HEK293 (cell line): ENCODE results near the gene ITGB6.

Experiments
- CTCF ChIA-PET: fragments of 350-600 bp; formaldehyde crosslinking; extraction: SDS; loops from one replicate; lab custom pipeline; 2021; ENCODE audit warnings: antibody characterized with exemption; lab: Yijun Ruan, JAX
- POLR2A ChIA-PET: fragments of 300-600 bp; formaldehyde crosslinking; extraction: SDS; loops from one replicate; lab custom pipeline; 2020; ENCODE audit warnings: antibody characterized with exemption, inconsistent platforms; lab: Yijun Ruan, JAX
- H3K27ac ChIP-seq: fragments of 200-500 bp; sonication (Bioruptor generic); 2 replicates; pipeline ENCODE4 v1.5.1; 2014; ENCODE audit warnings: low read depth, low read length, control low read depth, inconsistent platforms; ENCODE audit errors: extremely low read depth
- H3K36me3 ChIP-seq, 2 experiments: fragments of 200-500 bp in 1 of 2; sonication (Bioruptor generic) in 1 of 2; 1 replicate in 1 of 2; 2 replicates in 1 of 2; pipeline ENCODE4 v1.5.1; 2014 to 2017; ENCODE audit warnings: inconsistent platforms in 2 of 2, low read length in 2 of 2; ENCODE audit not compliant: control insufficient read depth in 2 of 2, insufficient read depth in 1 of 2
- H3K4me1 ChIP-seq: fragments of 200-500 bp; sonication (Bioruptor generic); 2 replicates; pipeline ENCODE4 v1.5.1; 2014; ENCODE audit warnings: mild to moderate bottlenecking, low read length, inconsistent platforms; ENCODE audit not compliant: control insufficient read depth, insufficient read depth
- H3K4me3 ChIP-seq: 2 replicates; pipeline ENCODE4 v1.5.1; 2011; ENCODE audit warnings: low read depth, mild to moderate bottlenecking, control low read depth, low read length, moderate library complexity
- H3K9me3 ChIP-seq: fragments of 200-500 bp; sonication (Bioruptor generic); 2 replicates; pipeline ENCODE4 v1.5.1; 2014; ENCODE audit warnings: low read depth, low read length, inconsistent platforms; ENCODE audit not compliant: control insufficient read depth, insufficient read depth
- BCL11A ChIP-seq: fragments of 450-650 bp; formaldehyde crosslinking; IDR thresholded peaks from 2 replicates; pipeline ENCODE4 v1.5.1; 2016; ENCODE audit warnings: low read depth, missing biosample characterization, missing genetic modification characterization
- FEZF1 ChIP-seq: fragments of 450-650 bp; formaldehyde crosslinking; IDR thresholded peaks from 2 replicates; pipeline ENCODE4 v1.5.1; 2016; ENCODE audit warnings: missing biosample characterization, missing genetic modification characterization
- GFI1B ChIP-seq: fragments of 450-650 bp; formaldehyde crosslinking; IDR thresholded peaks from 2 replicates; pipeline ENCODE4 v1.5.1; 2016; ENCODE audit warnings: missing biosample characterization, missing genetic modification characterization
- KLF17 ChIP-seq: fragments of 450-650 bp; formaldehyde crosslinking; IDR thresholded peaks from 2 replicates; pipeline ENCODE4 v1.5.1; 2016; ENCODE audit warnings: missing biosample characterization, missing genetic modification characterization
- KLF7 ChIP-seq: fragments of 450-650 bp; formaldehyde crosslinking; IDR thresholded peaks from 2 replicates; pipeline ENCODE4 v1.5.1; 2016; ENCODE audit warnings: missing biosample characterization, missing genetic modification characterization, borderline replicate concordance
- SETDB1 ChIP-seq: IDR thresholded peaks from one replicate; pipeline ENCODE4 v1.6.1; 2017; ENCODE audit warnings: mild to moderate bottlenecking, low read length, moderate library complexity, mixed read lengths; ENCODE audit not compliant: insufficient read length
- WT1 ChIP-seq: fragments of 450-650 bp; formaldehyde crosslinking; IDR thresholded peaks from 2 replicates; pipeline ENCODE4 v1.5.1; 2016; ENCODE audit warnings: missing biosample characterization, missing genetic modification characterization
- ZNF202 ChIP-seq: fragments of 450-650 bp; formaldehyde crosslinking; IDR thresholded peaks from 2 replicates; pipeline ENCODE4 v1.5.1; 2016; ENCODE audit warnings: missing biosample characterization, missing genetic modification characterization, borderline replicate concordance
- ZNF266 ChIP-seq: fragments of 450-650 bp; formaldehyde crosslinking; IDR thresholded peaks from 2 replicates; pipeline ENCODE4 v1.5.1; 2016; ENCODE audit warnings: missing biosample characterization, missing genetic modification characterization, low read depth
- ZNF280D ChIP-seq: fragments of 450-650 bp; formaldehyde crosslinking; IDR thresholded peaks from 2 replicates; pipeline ENCODE4 v1.5.1; 2016; ENCODE audit warnings: missing biosample characterization, missing genetic modification characterization
- ZNF501 ChIP-seq: fragments of 450-650 bp; formaldehyde crosslinking; IDR thresholded peaks from 2 replicates; pipeline ENCODE4 v1.5.1; 2016; ENCODE audit warnings: missing biosample characterization, missing genetic modification characterization
- ZNF654 ChIP-seq: fragments of 450-650 bp; formaldehyde crosslinking; IDR thresholded peaks from 2 replicates; pipeline ENCODE4 v1.5.1; 2016; ENCODE audit warnings: low read depth, missing biosample characterization, missing genetic modification characterization
- ZNF658 ChIP-seq: fragments of 450-650 bp; formaldehyde crosslinking; IDR thresholded peaks from 2 replicates; pipeline ENCODE4; 2016; ENCODE audit warnings: missing biosample characterization, missing genetic modification characterization
- ZNF701 ChIP-seq: fragments of 450-650 bp; formaldehyde crosslinking; IDR thresholded peaks from 2 replicates; pipeline ENCODE4 v1.5.1; 2016; ENCODE audit warnings: missing biosample characterization, missing genetic modification characterization
- ZNF707 ChIP-seq: fragments of 450-650 bp; formaldehyde crosslinking; IDR thresholded peaks from 2 replicates; pipeline ENCODE4 v1.5.1; 2016; ENCODE audit warnings: missing biosample characterization, missing genetic modification characterization
- ZNF76 ChIP-seq: fragments of 450-650 bp; formaldehyde crosslinking; IDR thresholded peaks from 2 replicates; pipeline ENCODE4; 2016; ENCODE audit warnings: low read depth, missing biosample characterization, missing genetic modification characterization, borderline replicate concordance
- TF ChIP-seq, protein P1 (sequence below): fragments of 450-650 bp; formaldehyde crosslinking; IDR thresholded peaks from 2 replicates; pipeline ENCODE4 v1.5.1; 2016; ENCODE audit warnings: missing biosample characterization, missing genetic modification characterization

The ITGB6 gene

DNA sequence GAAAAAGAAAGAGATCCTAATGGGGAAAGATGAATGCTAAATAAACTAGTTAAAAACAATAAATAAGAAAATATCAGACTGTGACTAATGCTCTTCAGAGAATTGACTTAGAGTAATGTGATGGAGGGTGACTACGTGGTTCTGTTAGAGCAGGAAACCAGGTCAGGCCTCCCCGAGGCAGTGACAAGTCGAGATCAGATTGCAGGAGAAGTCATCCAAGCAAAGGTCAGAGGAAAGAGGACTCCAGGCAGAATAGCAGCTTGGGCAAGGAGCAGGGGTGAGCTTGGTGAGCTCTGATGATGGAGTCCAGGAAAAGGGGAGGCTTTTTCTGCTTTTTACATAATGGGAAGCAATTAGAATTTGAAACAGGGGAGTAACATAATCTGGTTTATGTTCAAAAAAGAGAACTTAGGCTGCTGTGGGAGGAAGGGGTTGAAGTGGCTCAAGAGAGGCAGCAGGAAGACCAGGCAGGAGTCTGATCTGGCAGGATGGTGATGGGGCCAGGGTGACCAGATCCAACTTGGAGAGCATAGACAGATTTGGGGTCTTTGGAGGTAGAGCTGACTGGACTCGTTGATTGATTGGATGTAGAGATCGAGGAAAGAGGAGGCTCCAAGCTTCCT is 27.3 kb upstream of the ITGB6 start:
- POLR2A ChIA-PET: interaction anchor here (1.0 to 1.5 kb wide), 2 partner anchors 8 to 17 kb away, joined by 3 read pairs; no protein-coding TSS in a partner anchor
- no peak for TF ChIP-seq ZNF266 (tag by site-specific recombination)
- TF ChIP-seq SETDB1: peak; percentile 53
- H3K9me3 ChIP-seq: no peaks in the 10 kb centered on the region
- peaks cover 5% of the 10 kb centered on the region for H3K4me1 ChIP-seq
- CTCF ChIA-PET: interaction anchor here (0.8 to 2.1 kb wide), 3 partner anchors 17 to 118 kb away, joined by 3 to 4 read pairs (median 4); no protein-coding TSS in a partner anchor
- H3K4me3 ChIP-seq: no peak overlapping the region
- H3K36me3 ChIP-seq: no peaks in the 10 kb centered on the region
- no peak overlapping the region for H3K27ac ChIP-seq

DNA sequence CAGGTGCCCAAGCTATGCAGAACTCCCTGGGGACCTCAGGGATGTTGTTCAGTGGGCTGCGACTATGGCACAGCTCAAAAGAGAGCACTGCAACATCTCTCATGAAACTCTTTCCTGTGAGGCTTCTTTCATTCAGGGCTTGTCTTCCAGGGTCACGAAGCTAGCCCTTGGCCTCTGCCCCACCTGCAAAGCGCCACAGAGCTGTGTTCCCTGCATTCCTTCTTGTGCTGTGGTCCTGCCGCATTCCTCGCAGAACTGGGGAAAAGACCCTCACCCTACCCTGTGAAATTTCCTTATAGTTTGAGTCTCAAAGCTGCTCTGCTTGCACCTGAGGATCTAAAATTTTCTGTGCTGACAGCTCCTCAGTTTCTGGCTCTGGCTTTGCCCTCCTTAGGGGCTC is 26.3 kb upstream of the ITGB6 start:
- Histone ChIP-seq H3K27ac (no peak overlapping the region), H3K9me3 (no peaks in the 10 kb centered on the region), H3K36me3 (no peaks in the 10 kb centered on the region), H3K4me3 (no peak overlapping the region), H3K4me1 (peaks cover 5% of the 10 kb centered on the region)
- no peak for TF ChIP-seq ZNF202 (tag by site-specific recombination)
- ChIA-PET POLR2A (no interaction called here), CTCF (interaction anchor here (1.2 to 2.1 kb wide), 2 partner anchors 16 to 116 kb away, joined by 4 to 5 read pairs; no protein-coding TSS in a partner anchor)

DNA sequence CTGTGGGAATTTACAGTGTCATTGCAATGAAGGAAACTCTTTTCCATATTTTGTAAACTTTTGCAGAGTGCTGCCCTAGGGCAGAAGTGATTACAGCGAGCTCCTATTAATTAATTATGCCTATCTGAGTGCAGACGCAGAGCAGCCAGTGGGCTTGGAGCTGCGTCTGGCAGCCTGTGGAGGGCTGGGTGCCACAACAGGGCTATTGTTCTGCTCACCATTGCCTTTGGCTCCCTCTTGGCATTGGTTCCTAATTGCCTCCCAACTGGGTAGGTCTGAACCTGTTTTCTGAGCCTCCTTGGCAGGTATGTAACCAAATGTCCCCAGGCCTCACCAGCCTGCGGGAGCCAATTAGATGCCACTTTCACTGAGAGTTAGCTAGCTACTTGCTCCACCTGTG is 25.6 kb upstream of the ITGB6 start:
- H3K27ac ChIP-seq: no peak overlapping the region
- H3K4me3 ChIP-seq: no peak overlapping the region
- POLR2A ChIA-PET: no interaction called here
- peaks cover 5% of the 10 kb centered on the region for H3K4me1 ChIP-seq
- no peaks in the 10 kb centered on the region for H3K9me3 ChIP-seq
- no peak for TF ChIP-seq ZNF658
- CTCF ChIA-PET: interaction anchor here (0.6 to 2.1 kb wide), 3 partner anchors 16 to 116 kb away, joined by 4 to 8 read pairs (median 5); no protein-coding TSS in a partner anchor
- H3K36me3 ChIP-seq: no peaks in the 10 kb centered on the region

DNA sequence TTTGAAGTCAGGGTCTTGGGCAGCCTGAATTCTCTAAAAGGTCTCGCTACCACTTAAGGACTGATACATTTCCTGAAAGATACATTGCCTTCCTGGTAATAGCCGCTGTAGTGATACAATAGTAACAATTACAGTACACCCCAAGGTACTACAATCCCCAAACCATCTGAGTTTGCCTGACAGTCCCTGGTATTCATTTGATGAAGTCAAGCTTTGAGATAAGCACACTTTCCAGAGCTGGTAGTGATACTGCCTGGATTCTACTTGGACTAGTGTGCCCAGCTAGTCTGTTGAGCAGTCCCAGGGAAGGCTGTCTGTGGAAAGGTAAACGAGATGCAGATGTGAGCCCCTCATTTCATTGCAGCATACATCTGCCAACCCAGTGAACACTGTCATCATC is 24.4 kb upstream of the ITGB6 start:
- no peak overlapping the region for H3K27ac ChIP-seq

More for the DNA sequence above, 24.4 kb upstream of the ITGB6 start:
- no peaks in the 10 kb centered on the region for H3K36me3 ChIP-seq
- CTCF ChIA-PET: interaction anchor here (1.0 kb wide), 2 partner anchors 13 to 27 kb away, joined by 3 to 6 read pairs; no protein-coding TSS in a partner anchor
- POLR2A ChIA-PET: interaction anchor here (1.6 kb wide), 2 partner anchors 17 to 45 kb away, joined by 3 to 6 read pairs; no protein-coding TSS in a partner anchor
- H3K4me3 ChIP-seq: no peak overlapping the region
- H3K4me1 ChIP-seq: peaks cover 5% of the 10 kb centered on the region
- H3K9me3 ChIP-seq: no peaks in the 10 kb centered on the region
- no peak for TF ChIP-seq GFI1B (tag by site-specific recombination)
- TF ChIP-seq, protein P1, sequence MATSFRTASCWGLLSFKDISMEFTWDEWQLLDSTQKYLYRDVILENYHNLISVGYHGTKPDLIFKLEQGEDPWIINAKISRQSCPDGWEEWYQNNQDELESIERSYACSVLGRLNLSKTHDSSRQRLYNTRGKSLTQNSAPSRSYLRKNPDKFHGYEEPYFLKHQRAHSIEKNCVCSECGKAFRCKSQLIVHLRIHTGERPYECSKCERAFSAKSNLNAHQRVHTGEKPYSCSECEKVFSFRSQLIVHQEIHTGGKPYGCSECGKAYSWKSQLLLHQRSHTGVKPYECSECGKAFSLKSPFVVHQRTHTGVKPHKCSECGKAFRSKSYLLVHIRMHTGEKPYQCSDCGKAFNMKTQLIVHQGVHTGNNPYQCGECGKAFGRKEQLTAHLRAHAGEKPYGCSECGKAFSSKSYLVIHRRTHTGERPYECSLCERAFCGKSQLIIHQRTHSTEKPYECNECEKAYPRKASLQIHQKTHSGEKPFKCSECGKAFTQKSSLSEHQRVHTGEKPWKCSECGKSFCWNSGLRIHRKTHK (tag by site-specific recombination): no peak
- TF ChIP-seq KLF7 (tag by site-specific recombination): no peak
- TF ChIP-seq ZNF501: no peak
- TF ChIP-seq FEZF1: no peak
- TF ChIP-seq BCL11A (tag by site-specific recombination): no peak
- TF ChIP-seq ZNF280D (tag by site-specific recombination): no peak
- TF ChIP-seq ZNF266 (tag by site-specific recombination): no peak
- TF ChIP-seq ZNF76 (tag by site-specific recombination): no peak
- TF ChIP-seq ZNF654 (tag by site-specific recombination): no peak
- TF ChIP-seq ZNF701: no peak
- TF ChIP-seq ZNF202 (tag by site-specific recombination): no peak
- TF ChIP-seq KLF17 (tag by site-specific recombination): no peak
- no peak for TF ChIP-seq ZNF707
- TF ChIP-seq WT1 (tag by site-specific recombination): no peak
